Gastrocnemius medialis (tissue), 4 donors: ENCODE results near the gene SLC3A2. TPM values are rescaled to one million over a fixed set of nuclear protein-coding genes. Genes with fewer than 3 reads are reported as not detected.

Experiments
- ATAC-seq, 2 donors: fragments of 150-250 bp; one replicate each; pipeline ENCODE4 v1.9.1; 2016
- DNase-seq, 2 donors: peaks; one replicate each; pipeline ENCODE4 v3.0.0-alpha.2; 2019
- H3K27ac ChIP-seq, 4 donors: fragments of 200-600 bp; sonication (generic); 1 replicate in 1 of 4; 2 replicates in 3 of 4; pipeline ENCODE4 v1.5.1; 2016 to 2018; ENCODE audit warnings: mild to moderate bottlenecking in 2 of 4, moderate library complexity in 1 of 4
- H3K27me3 ChIP-seq, 3 donors: fragments of 200-600 bp; sonication (generic) in 2 of 3; 1 replicate in 1 of 3; 2 replicates in 2 of 3; pipeline versions ENCODE4 v1.5.1 to v1.6.0; 2016 to 2019; ENCODE audit warnings: mild to moderate bottlenecking in 1 of 3, moderate library complexity in 1 of 3
- H3K36me3 ChIP-seq, 2 donors: fragments of 200-600 bp; sonication (generic) in 1 of 2; one replicate each; pipeline ENCODE4 v1.5.1; 2017 to 2018
- H3K4me1 ChIP-seq, 2 donors: fragments of 200-600 bp; sonication (generic) in 1 of 2; one replicate each; pipeline ENCODE4 v1.5.1; 2016 to 2017; ENCODE audit warnings: mild to moderate bottlenecking in 2 of 2
- H3K4me3 ChIP-seq, 4 donors: fragments of 200-600 bp; sonication (generic) in 3 of 4; 1 replicate in 1 of 4; 2 replicates in 3 of 4; pipeline ENCODE4 v1.5.1; 2016 to 2019; ENCODE audit warnings: mild to moderate bottlenecking in 2 of 4
- H3K9me3 ChIP-seq, 3 donors: fragments of 200-600 bp; sonication (generic) in 2 of 3; 1 replicate in 1 of 3; 2 replicates in 2 of 3; pipeline ENCODE4 v1.5.1; 2016 to 2019
- POLR2A ChIP-seq, 2 donors: fragments of 450-650 bp; IDR thresholded peaks; one replicate each; pipeline ENCODE4 v1.6.1; 2017; ENCODE audit warnings: antibody characterized with exemption in 2 of 2, mild to moderate bottlenecking in 2 of 2, moderate library complexity in 2 of 2
- in situ Hi-C, 4 donors: fragments of 200-750 bp; cut with MboI; loops; one replicate each; pipeline versions ENCODE4 v1.15.0 to v1.8.0; 2017; ENCODE audit warnings: low sequenced_read_pairs in 4 of 4
- intact Hi-C: fragments of 100-400 bp; cut with DNase I; formaldehyde crosslinking; loops from one replicate; pipeline ENCODE4 v1.15.1; 2023; ENCODE audit warnings: low total_unique reads
- total RNA-seq, 4 donors: library from RNA; depleted of rRNA; stranded (reverse); fragments of >200 nt; gene quantifications; one replicate each; pipeline versions ENCODE4 v1.1.0 to v1.2.3, GENCODE V29; 2016
- TF ChIP-seq, protein P1 (sequence below), 5 experiments: fragments of 450-650 bp in 3 of 5; fragments of 200-600 bp in 2 of 5; sonication (generic) in 2 of 5; IDR thresholded peaks in 4 of 5; conservative IDR thresholded peaks in 1 of 5; 1 replicate in 4 of 5; 2 replicates in 1 of 5; pipeline ENCODE4 v1.5.1; 2016 to 2019; ENCODE audit warnings: antibody characterized with exemption in 5 of 5, mild to moderate bottlenecking in 3 of 5, moderate library complexity in 3 of 5

Gene SLC3A2
- total RNA-seq, 4 donors from 2014 or later, result 158 to 278 (median 189) TPM

DNA sequence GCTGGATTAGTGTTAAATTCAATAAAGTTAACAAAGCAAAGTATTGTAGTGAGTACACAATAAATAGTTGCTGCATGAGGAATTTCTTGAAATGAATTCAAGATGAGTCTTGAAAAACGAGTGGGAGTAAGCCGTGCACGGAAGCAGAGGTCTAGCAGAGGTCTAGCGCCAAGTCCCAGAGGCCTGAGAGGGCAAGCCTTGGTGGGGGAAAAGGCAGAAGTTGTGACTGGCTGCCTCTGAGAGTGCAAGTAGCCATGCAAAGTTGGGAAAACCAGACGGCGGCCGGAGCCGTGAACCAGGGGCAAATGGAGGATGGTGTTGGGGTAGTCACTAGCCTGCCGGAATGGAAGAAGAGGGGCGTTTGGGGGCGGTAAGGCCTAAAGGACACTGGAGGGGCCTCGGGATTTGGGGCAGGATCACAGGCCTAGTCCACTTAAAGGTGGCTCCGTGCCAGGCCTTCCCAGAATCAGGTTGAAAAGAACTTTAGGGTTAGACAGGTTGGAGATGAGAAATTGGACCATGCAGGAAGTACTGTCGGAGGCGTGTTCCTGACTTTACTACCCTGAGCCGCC is 379 bp upstream of the SLC3A2 start:
- peak overlapping the region; percentile 78 to 99 (median 97) for H3K4me3 ChIP-seq
- intact Hi-C loops (loop anchor here (1.0 to 2.0 kb wide), 3 partner anchors 50 to 910 kb away; partner anchors contain the start of gene TMEM179B), in situ Hi-C loops (loop anchor here in 1 of 4 donors (25.0 kb wide), 1 partner anchor 768 kb away; the partner anchor contains the start of gene INCENP)
- H3K4me1 ChIP-seq, result peaks cover 36 to 39% of the 10 kb centered on the region in 2 donors
- DNase-seq (peak in 1 of 2 donors; percentile 62), ATAC-seq (peak; percentile 18 to 25)
- TF ChIP-seq, protein P1, sequence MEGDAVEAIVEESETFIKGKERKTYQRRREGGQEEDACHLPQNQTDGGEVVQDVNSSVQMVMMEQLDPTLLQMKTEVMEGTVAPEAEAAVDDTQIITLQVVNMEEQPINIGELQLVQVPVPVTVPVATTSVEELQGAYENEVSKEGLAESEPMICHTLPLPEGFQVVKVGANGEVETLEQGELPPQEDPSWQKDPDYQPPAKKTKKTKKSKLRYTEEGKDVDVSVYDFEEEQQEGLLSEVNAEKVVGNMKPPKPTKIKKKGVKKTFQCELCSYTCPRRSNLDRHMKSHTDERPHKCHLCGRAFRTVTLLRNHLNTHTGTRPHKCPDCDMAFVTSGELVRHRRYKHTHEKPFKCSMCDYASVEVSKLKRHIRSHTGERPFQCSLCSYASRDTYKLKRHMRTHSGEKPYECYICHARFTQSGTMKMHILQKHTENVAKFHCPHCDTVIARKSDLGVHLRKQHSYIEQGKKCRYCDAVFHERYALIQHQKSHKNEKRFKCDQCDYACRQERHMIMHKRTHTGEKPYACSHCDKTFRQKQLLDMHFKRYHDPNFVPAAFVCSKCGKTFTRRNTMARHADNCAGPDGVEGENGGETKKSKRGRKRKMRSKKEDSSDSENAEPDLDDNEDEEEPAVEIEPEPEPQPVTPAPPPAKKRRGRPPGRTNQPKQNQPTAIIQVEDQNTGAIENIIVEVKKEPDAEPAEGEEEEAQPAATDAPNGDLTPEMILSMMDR (IDR thresholded peaks at IDR 0.05 in 4 of 5, conservative IDR thresholded peaks at IDR 0.05 in 1 of 5), result no peak
- no peak for TF ChIP-seq POLR2A (IDR thresholded peaks at IDR 0.05)
- peak overlapping the region; percentile 96 to 100 (median 98) for H3K27ac ChIP-seq
- H3K9me3 ChIP-seq, result no peaks in the 10 kb centered on the region
- H3K27me3 ChIP-seq, result no peaks in the 10 kb centered on the region
- H3K36me3 ChIP-seq, result peaks cover 4 to 30% of the 10 kb centered on the region in 2 donors

DNA sequence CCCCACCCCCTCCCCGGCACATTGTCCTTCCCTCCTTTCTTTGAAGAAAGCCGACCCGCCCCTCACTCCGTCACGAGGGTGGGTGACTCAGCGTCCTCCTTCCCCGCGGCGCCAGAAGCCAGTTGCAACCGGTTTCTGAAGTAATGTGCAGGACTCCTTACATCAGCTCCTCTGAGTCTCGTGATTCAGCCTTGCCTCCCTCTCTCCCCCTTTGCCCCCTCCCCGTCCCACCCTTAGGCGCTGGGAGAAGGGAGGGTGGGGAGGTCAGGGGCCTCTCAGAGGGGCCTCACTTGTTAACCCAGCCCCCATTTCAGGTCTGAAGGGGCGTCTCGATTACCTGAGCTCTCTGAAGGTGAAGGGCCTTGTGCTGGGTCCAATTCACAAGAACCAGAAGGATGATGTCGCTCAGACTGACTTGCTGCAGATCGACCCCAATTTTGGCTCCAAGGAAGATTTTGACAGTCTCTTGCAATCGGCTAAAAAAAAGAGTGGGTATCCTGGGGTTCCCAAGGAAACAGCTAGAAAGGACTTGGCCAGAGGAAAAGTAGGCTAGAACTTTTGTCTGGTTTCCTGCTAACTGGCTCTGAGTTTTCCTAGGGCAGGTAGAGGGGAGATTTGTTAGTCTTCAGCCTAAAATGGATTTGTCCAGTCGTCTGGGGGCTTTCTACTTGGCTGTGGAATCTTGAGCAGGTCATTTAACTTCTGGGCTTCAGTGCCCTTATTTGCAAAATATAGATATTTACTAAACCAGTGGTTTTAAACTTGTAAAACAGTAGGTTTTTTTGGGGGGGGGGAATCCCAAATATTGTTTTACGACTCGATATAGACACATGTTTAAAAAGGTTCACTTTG is 1.1 kb downstream of the SLC3A2 start:
- H3K27ac ChIP-seq, result peak overlapping the region; percentile 96 to 100 (median 98)
- DNase-seq, result peak; percentile 96 to 97
- in situ Hi-C loops (loop anchor here in 1 of 4 donors (25.0 kb wide), 1 partner anchor 770 kb away; the partner anchor contains the start of gene INCENP), intact Hi-C loops (loop anchor here (1.0 to 2.0 kb wide), 5 partner anchors 27 to 911 kb away; partner anchors contain the start of gene NXF1)
- peak overlapping the region; percentile 78 to 99 (median 97) for H3K4me3 ChIP-seq
- H3K27me3 ChIP-seq, result no peaks in the 10 kb centered on the region
- TF ChIP-seq POLR2A (IDR thresholded peaks at IDR 0.05), result peak in 1 of 2 donors; percentile 61
- TF ChIP-seq, protein P1 (IDR thresholded peaks at IDR 0.05 in 4 of 5, conservative IDR thresholded peaks at IDR 0.05 in 1 of 5), result no peak
- ATAC-seq, result peak; percentile 81
- peaks cover 11 to 45% of the 10 kb centered on the region in 2 donors for H3K36me3 ChIP-seq
- no peaks in the 10 kb centered on the region for H3K9me3 ChIP-seq
- H3K4me1 ChIP-seq, result peaks cover 36 to 39% of the 10 kb centered on the region in 2 donors

GRCh38 chr11:62882431-62882749 is 1.7 kb downstream of the SLC3A2 start:
- DNase-seq (no peak), ATAC-seq (no peak)
- H3K27me3 ChIP-seq, result no peaks in the 10 kb centered on the region
- no peak for TF ChIP-seq POLR2A (IDR thresholded peaks at IDR 0.05)
- TF ChIP-seq, protein P1 (IDR thresholded peaks at IDR 0.05 in 4 of 5, conservative IDR thresholded peaks at IDR 0.05 in 1 of 5), result no peak
- peaks cover 36 to 39% of the 10 kb centered on the region in 2 donors for H3K4me1 ChIP-seq
- H3K9me3 ChIP-seq, result no peaks in the 10 kb centered on the region
- intact Hi-C loops (no loop called here), in situ Hi-C loops (loop anchor here in 1 of 4 donors (25.0 kb wide), 1 partner anchor 770 kb away; the partner anchor contains the start of gene INCENP)
- peak overlapping the region; percentile 96 to 100 (median 98) for H3K27ac ChIP-seq
- peak overlapping the region; percentile 78 to 99 (median 97) for H3K4me3 ChIP-seq
- H3K36me3 ChIP-seq, result peaks cover 13 to 51% of the 10 kb centered on the region in 2 donors

GRCh38 chr11:62882788-62883501 is 2.2 kb downstream of the SLC3A2 start:
- in situ Hi-C loops, result loop anchor here in 1 of 4 donors (25.0 kb wide), 1 partner anchor 771 kb away; the partner anchor contains the start of gene INCENP
- ATAC-seq, result no peak
- Histone ChIP-seq H3K9me3 (no peaks in the 10 kb centered on the region), H3K4me1 (peaks cover 36 to 39% of the 10 kb centered on the region in 2 donors), H3K27me3 (no peaks in the 10 kb centered on the region), H3K27ac (peak overlapping the region; percentile 96 to 100 (median 98)), H3K36me3 (peaks cover 13 to 56% of the 10 kb centered on the region in 2 donors), H3K4me3 (peak overlapping the region; percentile 78 to 99 (median 97))
- intact Hi-C loops, result no loop called here
- TF ChIP-seq POLR2A (IDR thresholded peaks at IDR 0.05), result no peak
- TF ChIP-seq, protein P1 (IDR thresholded peaks at IDR 0.05 in 4 of 5, conservative IDR thresholded peaks at IDR 0.05 in 1 of 5), result no peak
- DNase-seq, result no peak
